Neuronal stem cell (in vitro differentiated cells): ENCODE measurements around the gene NFASC.

Experiments
- DNase-seq: peaks from one replicate; pipeline ENCODE4 v3.0.0-alpha.2; 2013; ENCODE audit warnings: low spot score
- H2AFZ ChIP-seq: one replicate; pipeline ENCODE4 v1.6.1; 2013; ENCODE audit warnings: mild to moderate bottlenecking, low read length, inconsistent platforms
- H2AK5ac ChIP-seq: 2 replicates; pipeline ENCODE4 v1.6.1; 2013; ENCODE audit warnings: low read depth, mild to moderate bottlenecking, inconsistent platforms, low read length, moderate library complexity, mixed read lengths
- H2BK120ac ChIP-seq: 2 replicates; pipeline ENCODE4 v1.6.1; 2013; ENCODE audit warnings: low read depth, mild to moderate bottlenecking, inconsistent platforms, low read length, moderate library complexity, mixed read lengths
- H2BK12ac ChIP-seq: one replicate; pipeline ENCODE4 v1.6.1; 2013; ENCODE audit warnings: low read length, inconsistent platforms
- H2BK15ac ChIP-seq: 2 replicates; pipeline ENCODE4 v1.6.1; 2013; ENCODE audit warnings: mild to moderate bottlenecking, low read length, inconsistent platforms, mixed read lengths
- H2BK5ac ChIP-seq: one replicate; pipeline ENCODE4 v1.6.1; 2013; ENCODE audit warnings: inconsistent platforms, mild to moderate bottlenecking, low read length, moderate library complexity
- H3K14ac ChIP-seq: one replicate; pipeline ENCODE4 v1.6.1; 2013; ENCODE audit warnings: low read length, inconsistent platforms
- H3K18ac ChIP-seq: 2 replicates; pipeline ENCODE4 v1.6.1; 2013; ENCODE audit warnings: low read length, inconsistent platforms
- H3K23ac ChIP-seq: 2 replicates; pipeline ENCODE4 v1.6.1; 2013; ENCODE audit warnings: low read depth, mild to moderate bottlenecking, mixed read lengths, low read length, inconsistent platforms; ENCODE audit not compliant: poor library complexity
- H3K27ac ChIP-seq: replicated peaks from 3 replicates; pipeline ENCODE4 v1.5.1; 2013; ENCODE audit warnings: low read length, inconsistent platforms
- H3K27me3 ChIP-seq, 3 experiments: 2 replicates each; pipeline ENCODE4 v1.6.1; 2013; ENCODE audit warnings: low read length in 3 of 3, mild to moderate bottlenecking in 2 of 3, inconsistent platforms in 1 of 3, low read depth in 1 of 3, mixed read lengths in 1 of 3, moderate library complexity in 1 of 3; ENCODE audit not compliant: control insufficient read depth in 3 of 3, insufficient read depth in 3 of 3
- H3K36me3 ChIP-seq, 2 donors: replicated peaks in 1 of 2; 2 replicates each; pipeline ENCODE4 v1.6.1; 2013; ENCODE audit warnings: low read length in 2 of 2; ENCODE audit not compliant: control insufficient read depth in 2 of 2, insufficient read depth in 2 of 2
- H3K4ac ChIP-seq: 2 replicates; pipeline ENCODE4 v1.6.1; 2013; ENCODE audit warnings: inconsistent platforms, mild to moderate bottlenecking, low read length, moderate library complexity
- H3K4me1 ChIP-seq, 2 donors: 1 replicate in 1 of 2; 2 replicates in 1 of 2; pipeline ENCODE4 v1.6.1; 2013; ENCODE audit warnings: low read length in 2 of 2, low read depth in 1 of 2; ENCODE audit not compliant: control insufficient read depth in 2 of 2, insufficient read depth in 1 of 2
- H3K4me2 ChIP-seq: one replicate; pipeline ENCODE4 v1.6.1; 2013; ENCODE audit warnings: mild to moderate bottlenecking, low read length, inconsistent platforms; ENCODE audit not compliant: insufficient read depth, poor library complexity, severe bottlenecking
- H3K4me3 ChIP-seq, 2 donors: 2 replicates each; pipeline ENCODE4 v1.5.1; 2013; ENCODE audit warnings: low read length in 2 of 2, mild to moderate bottlenecking in 2 of 2, inconsistent platforms in 1 of 2, moderate library complexity in 1 of 2
- H3K79me1 ChIP-seq: one replicate; pipeline ENCODE4 v1.6.1; 2013; ENCODE audit warnings: low read depth, mild to moderate bottlenecking, inconsistent platforms, low read length, moderate library complexity
- H3K9ac ChIP-seq: one replicate; pipeline ENCODE4 v1.6.1; 2013; ENCODE audit warnings: mild to moderate bottlenecking, low read depth, low read length, inconsistent platforms; ENCODE audit not compliant: poor library complexity
- H3K9me3 ChIP-seq, 2 donors: replicated peaks in 1 of 2; 2 replicates each; pipeline versions ENCODE3 to v1.6.1; 2013; ENCODE audit warnings: low read length in 2 of 2, mild to moderate bottlenecking in 2 of 2, inconsistent platforms in 1 of 2, low read depth in 1 of 2, mixed read lengths in 1 of 2, moderate library complexity in 1 of 2; ENCODE audit not compliant: control insufficient read depth in 2 of 2, insufficient read depth in 1 of 2
- H4K8ac ChIP-seq: one replicate; pipeline ENCODE4 v1.6.1; 2013; ENCODE audit warnings: low read depth, mild to moderate bottlenecking, inconsistent platforms, low read length, moderate library complexity
- H4K91ac ChIP-seq: one replicate; pipeline ENCODE4 v1.6.1; 2013; ENCODE audit warnings: low read length, low read depth, mild to moderate bottlenecking, inconsistent platforms; ENCODE audit not compliant: poor library complexity
- WGBS, 2 donors: extraction: QIAGEN DNeasy Blood & Tissue Kit; methylation state at CpG; one replicate each; pipeline ENCODE4 v1.1.7; 2013; ENCODE audit warnings: missing lambda C conversion rate in 2 of 2, mixed read lengths in 1 of 2; ENCODE audit not compliant: insufficient read length in 2 of 2, insufficient replicate concordance in 1 of 2; ENCODE audit errors: extremely low coverage in 2 of 2; 5-methylcytosine and 5-hydroxymethylcytosine counted together

NFASC gene

GRCh38 chr1:205043866-205044265, 173.2 kb downstream of the NFASC start:
- Histone ChIP-seq H3K27ac (no peak overlapping the region), H3K14ac (peak overlapping the region; percentile 40), H3K18ac (peak overlapping the region; percentile 35), H4K91ac (no peak overlapping the region), H2AK5ac (no peak overlapping the region), H3K27me3 (peaks cover 0 to 99% (median 22%) of the 10 kb centered on the region in 3 experiments), H3K9ac (no peak overlapping the region), H3K4me3 (no peak overlapping the region), H3K9me3 (no peaks in the 10 kb centered on the region), H3K4me1 (peaks cover 0 to 20% of the 10 kb centered on the region in 2 donors), H3K79me1 (no peaks in the 10 kb centered on the region), H4K8ac (no peak overlapping the region), H3K36me3 (no peaks in the 10 kb centered on the region), H2AFZ (peak overlapping the region; percentile 71), H3K23ac (peak overlapping the region; percentile 8), H2BK5ac (peak overlapping the region; percentile 67), H3K4ac (no peak overlapping the region), H2BK120ac (no peak overlapping the region), H2BK12ac (no peak overlapping the region), H2BK15ac (peak overlapping the region; percentile 9), H3K4me2 (no peak overlapping the region)
- no CpG with 5 or more reads among the region's 4 CpGs for whole genome bisulfite sequencing, 2 donors
- no peak for DNase-seq

- peaks cover 0 to 20% of the 10 kb centered on the region in 2 donors for H3K4me1 ChIP-seq
- no peak for DNase-seq
- H3K14ac ChIP-seq, result no peak overlapping the region
- H3K23ac ChIP-seq, result no peak overlapping the region
- H2AK5ac ChIP-seq, result no peak overlapping the region
- H4K8ac ChIP-seq, result no peak overlapping the region
- H2BK120ac ChIP-seq, result no peak overlapping the region
- no peak overlapping the region for H3K4me2 ChIP-seq
- no peak overlapping the region for H2AFZ ChIP-seq
- H3K4me3 ChIP-seq, result no peak overlapping the region
- no CpG with 5 or more reads among the region's 5 CpGs for WGBS, 2 donors
- H2BK5ac ChIP-seq, result peak overlapping the region; percentile 67
- no peaks in the 10 kb centered on the region for H3K36me3 ChIP-seq
- H3K27me3 ChIP-seq, result peaks cover 0 to 97% (median 22%) of the 10 kb centered on the region in 3 experiments
- H3K4ac ChIP-seq, result no peak overlapping the region
- no peak overlapping the region for H3K9ac ChIP-seq
- H3K18ac ChIP-seq, result no peak overlapping the region
- no peak overlapping the region for H4K91ac ChIP-seq
- H3K79me1 ChIP-seq, result no peaks in the 10 kb centered on the region
- no peak overlapping the region for H3K27ac ChIP-seq
- H3K9me3 ChIP-seq, result no peaks in the 10 kb centered on the region
- H2BK12ac ChIP-seq, result no peak overlapping the region
- H2BK15ac ChIP-seq, result no peak overlapping the region
Measured at GRCh38 chr1:205044741-205045140, 174.1 kb downstream of the NFASC start.

- H2AK5ac ChIP-seq, result no peak overlapping the region
- no peak overlapping the region for H3K4me3 ChIP-seq
- H3K27me3 ChIP-seq, result peaks cover 0 to 97% (median 22%) of the 10 kb centered on the region in 3 experiments
- no peak overlapping the region for H3K9ac ChIP-seq
- H2BK15ac ChIP-seq, result no peak overlapping the region
- no peak overlapping the region for H3K4ac ChIP-seq
- H4K91ac ChIP-seq, result no peak overlapping the region
- whole genome bisulfite sequencing, 2 donors, result 100% methylated on average over 3 of the region's 11 CpGs; no CpG with 5 or more reads in 1 of the 2 donors
- H2AFZ ChIP-seq, result no peak overlapping the region
- H3K4me2 ChIP-seq, result no peak overlapping the region
- H3K18ac ChIP-seq, result no peak overlapping the region
- DNase-seq, result no peak
- H3K9me3 ChIP-seq, result no peaks in the 10 kb centered on the region
- no peak overlapping the region for H3K14ac ChIP-seq
- peaks cover 0 to 20% of the 10 kb centered on the region in 2 donors for H3K4me1 ChIP-seq
- no peak overlapping the region for H2BK12ac ChIP-seq
- H3K79me1 ChIP-seq, result no peaks in the 10 kb centered on the region
- no peak overlapping the region for H2BK5ac ChIP-seq
- no peak overlapping the region for H3K27ac ChIP-seq
- H4K8ac ChIP-seq, result no peak overlapping the region
- no peak overlapping the region for H2BK120ac ChIP-seq
- no peak overlapping the region for H3K23ac ChIP-seq
- H3K36me3 ChIP-seq, result no peaks in the 10 kb centered on the region
Measured at GRCh38 chr1:205045146-205045545, 174.5 kb downstream of the NFASC start.

GRCh38 chr1:205046870-205047269, 176.2 kb downstream of the NFASC start:
- Histone ChIP-seq H2BK12ac (no peak overlapping the region), H3K79me1 (no peaks in the 10 kb centered on the region), H3K23ac (no peak overlapping the region), H2AFZ (no peak overlapping the region), H3K4ac (no peak overlapping the region), H3K27me3 (peaks cover 0 to 90% (median 17%) of the 10 kb centered on the region in 3 experiments), H2BK15ac (no peak overlapping the region), H3K9me3 (no peaks in the 10 kb centered on the region), H3K4me3 (no peak overlapping the region), H2AK5ac (no peak overlapping the region), H3K36me3 (no peaks in the 10 kb centered on the region), H3K9ac (no peak overlapping the region), H3K18ac (no peak overlapping the region), H2BK120ac (no peak overlapping the region), H4K91ac (no peak overlapping the region), H3K4me2 (no peak overlapping the region), H2BK5ac (no peak overlapping the region), H3K14ac (no peak overlapping the region), H3K27ac (no peak overlapping the region), H4K8ac (no peak overlapping the region), H3K4me1 (peaks cover 0 to 20% of the 10 kb centered on the region in 2 donors)
- WGBS, 2 donors, result no CpG with 5 or more reads among the region's 4 CpGs
- DNase-seq, result no peak
